Heart right ventricle (tissue), 16 donors: ENCODE measurements around the gene R3HDM2. TPM values are rescaled to one million over a fixed set of nuclear protein-coding genes. Genes with fewer than 3 reads are reported as not detected.

Experiments
- ATAC-seq, 8 donors: fragments of 200-7000 bp; cut with Tn5 transposase; one replicate each; pipeline ENCODE4 v1.9.1; 2020; ENCODE audit warnings: mild to moderate bottlenecking in 8 of 8, moderate library complexity in 8 of 8, moderate number of reproducible peaks in 1 of 8
- DNase-seq, 2 donors: peaks; one replicate each; pipeline ENCODE4 v3.0.0-alpha.2; 2020
- H3K27ac ChIP-seq, 10 donors: fragments of 200-600 bp; sonication (generic) in 2 of 10; one replicate each; pipeline versions ENCODE4 v1.5.0 to v1.8.0; 2020 to 2022; ENCODE audit warnings: mild to moderate bottlenecking in 3 of 10
- H3K27me3 ChIP-seq, 7 donors: fragments of 200-600 bp; one replicate each; pipeline ENCODE4 v1.8.0; 2021 to 2022; ENCODE audit warnings: mild to moderate bottlenecking in 2 of 7
- H3K36me3 ChIP-seq, 9 donors: fragments of 200-600 bp; sonication (generic) in 1 of 9; one replicate each; pipeline versions ENCODE4 v1.5.0 to v1.8.0; 2020 to 2022; ENCODE audit warnings: mild to moderate bottlenecking in 2 of 9
- H3K4me1 ChIP-seq, 9 donors: fragments of 200-600 bp; sonication (generic) in 1 of 9; one replicate each; pipeline versions ENCODE4 v1.5.0 to v1.8.0; 2020 to 2022; ENCODE audit warnings: mild to moderate bottlenecking in 4 of 9
- H3K4me3 ChIP-seq, 10 donors: fragments of 200-600 bp; sonication (generic) in 2 of 10; one replicate each; pipeline versions ENCODE4 v1.5.0 to v1.8.0; 2020 to 2022; ENCODE audit warnings: mild to moderate bottlenecking in 7 of 10, moderate library complexity in 2 of 10
- H3K9me3 ChIP-seq, 11 donors: fragments of 200-600 bp in 10 of 11; sonication (generic) in 2 of 11; one replicate each; pipeline versions ENCODE4 v1.5.0 to v1.8.0; 2013 to 2022; ENCODE audit warnings: mild to moderate bottlenecking in 2 of 11, control low read depth in 1 of 11, moderate library complexity in 1 of 11
- WGBS, 2 donors: extraction: QIAGEN DNeasy Blood & Tissue Kit; methylation state at CpG; one replicate each; pipeline ENCODE4 v1.1.7; 2013; ENCODE audit warnings: inconsistent platforms in 1 of 2; 5-methylcytosine and 5-hydroxymethylcytosine counted together
- intact Hi-C, 10 donors: fragments of 100-400 bp; cut with DNase I; formaldehyde crosslinking; loops; one replicate each; pipeline versions ENCODE4 v1.11.1 to v1.14.2; 2022
- polyA plus RNA-seq, 2 donors: library from polyadenylated mRNA; stranded (reverse); fragments of 200-250 nt; gene quantifications; one replicate each; pipeline ENCODE4 v1.2.3, GENCODE V29; 2013
- total RNA-seq, 10 donors: library from RNA; stranded (reverse); fragmentation: NEBNext Ultra II Directional in 3 of 10; extraction: Animal tissue kit (Norgen Biotek cat#: 25700) in 3 of 10; gene quantifications; one replicate each; pipeline versions ENCODE4 v1.2.1 to v1.2.4, GENCODE V29; 2021 to 2023
- TF ChIP-seq, protein P1 (sequence below), 9 donors: fragments of 200-600 bp; sonication (generic) in 2 of 9; IDR thresholded peaks; one replicate each; pipeline versions ENCODE4 v1.5.0 to v1.8.0; 2021 to 2022; ENCODE audit warnings: antibody characterized with exemption in 9 of 9, mild to moderate bottlenecking in 5 of 9, moderate library complexity in 1 of 9
- donor health status: Arrhythmogenic right ventricular cardiomyopathy.
- donor health status: ischemic (EF 13 %, LVEDD 7.1; RV severe dilation, severe dysfunction).
- donor health status: healthy with polysubstance abuse.
- donor health status: DM: no; HTN: yes; CAD: no.
- donor health status: DM: no; HTN: no; CAD: no.
- donor health status: ischemic (EF 25% LVEDD 6.9; RV normal size, moderate dysfunction).
- donor health status: ischemic (EF 25% LVEDD 5.7; RV mildly dilated, moderate dysfunction).
- donor health status: healthy.
- donor health status: DM: yes; HTN: yes; CAD: no.
- donor health status: Ischemic cardiomyopathy.
- donor health status: ischemic (EF 35%, LVEDD 5.7; RV mildly dilated, moderate dysfunction).
- donor health status: nonischemic (EF 11% LVEDD 7.7; RV severe dilation, severe dysfunction).
- donor health status: DM: yes; HTN: yes; CAD: no.
- donor health status: PGD.
- donor health status: ischemic (EF 29% LVEDD 5.4; RV normal size, mild dysfunction).
- donor health status: nonischemic (EF 23%, LVEDD 6.1; RV moderate dilation, normal function).

The R3HDM2 gene
- total and polyA plus RNA-seq, 12 donors = 15.5 to 107 (median 73.9) TPM

DNA sequence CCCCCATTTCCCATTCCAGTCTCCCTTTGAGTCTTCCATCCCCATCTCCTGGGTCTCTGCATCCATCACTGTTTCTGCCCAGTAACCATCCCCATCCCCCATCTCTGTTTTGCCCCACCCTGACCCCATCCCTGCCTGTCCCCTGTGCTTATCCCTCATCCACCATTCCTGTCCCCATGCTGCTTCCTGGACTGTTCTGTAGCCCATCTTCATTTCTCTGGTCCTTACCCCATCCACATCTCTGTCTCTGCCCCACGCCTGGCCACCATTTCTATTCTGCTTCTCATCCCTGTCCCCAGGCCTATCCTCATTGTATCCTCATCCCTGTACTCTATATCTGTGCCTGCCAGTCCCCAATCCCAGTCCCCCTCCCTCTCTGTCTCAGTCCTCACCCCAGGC, 210.1 kb downstream of the R3HDM2 start:
- no peak for DNase-seq
- 49 to 64% methylated on average over 1 of the region's 1 CpG for WGBS, 2 donors
- no peak for ATAC-seq
- TF ChIP-seq, protein P1, sequence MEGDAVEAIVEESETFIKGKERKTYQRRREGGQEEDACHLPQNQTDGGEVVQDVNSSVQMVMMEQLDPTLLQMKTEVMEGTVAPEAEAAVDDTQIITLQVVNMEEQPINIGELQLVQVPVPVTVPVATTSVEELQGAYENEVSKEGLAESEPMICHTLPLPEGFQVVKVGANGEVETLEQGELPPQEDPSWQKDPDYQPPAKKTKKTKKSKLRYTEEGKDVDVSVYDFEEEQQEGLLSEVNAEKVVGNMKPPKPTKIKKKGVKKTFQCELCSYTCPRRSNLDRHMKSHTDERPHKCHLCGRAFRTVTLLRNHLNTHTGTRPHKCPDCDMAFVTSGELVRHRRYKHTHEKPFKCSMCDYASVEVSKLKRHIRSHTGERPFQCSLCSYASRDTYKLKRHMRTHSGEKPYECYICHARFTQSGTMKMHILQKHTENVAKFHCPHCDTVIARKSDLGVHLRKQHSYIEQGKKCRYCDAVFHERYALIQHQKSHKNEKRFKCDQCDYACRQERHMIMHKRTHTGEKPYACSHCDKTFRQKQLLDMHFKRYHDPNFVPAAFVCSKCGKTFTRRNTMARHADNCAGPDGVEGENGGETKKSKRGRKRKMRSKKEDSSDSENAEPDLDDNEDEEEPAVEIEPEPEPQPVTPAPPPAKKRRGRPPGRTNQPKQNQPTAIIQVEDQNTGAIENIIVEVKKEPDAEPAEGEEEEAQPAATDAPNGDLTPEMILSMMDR (IDR thresholded peaks at IDR 0.05) = no peak
- Histone ChIP-seq H3K9me3 (no peaks in the 10 kb centered on the region), H3K36me3 (no peaks in the 10 kb centered on the region), H3K4me3 (no peak overlapping the region), H3K4me1 (peaks cover 4 to 39% (median 24%) of the 10 kb centered on the region in 9 donors), H3K27ac (no peak overlapping the region), H3K27me3 (peaks cover 22 to 99% (median 98%) of the 10 kb centered on the region in 7 donors)
- intact Hi-C loops = no loop called here

DNA sequence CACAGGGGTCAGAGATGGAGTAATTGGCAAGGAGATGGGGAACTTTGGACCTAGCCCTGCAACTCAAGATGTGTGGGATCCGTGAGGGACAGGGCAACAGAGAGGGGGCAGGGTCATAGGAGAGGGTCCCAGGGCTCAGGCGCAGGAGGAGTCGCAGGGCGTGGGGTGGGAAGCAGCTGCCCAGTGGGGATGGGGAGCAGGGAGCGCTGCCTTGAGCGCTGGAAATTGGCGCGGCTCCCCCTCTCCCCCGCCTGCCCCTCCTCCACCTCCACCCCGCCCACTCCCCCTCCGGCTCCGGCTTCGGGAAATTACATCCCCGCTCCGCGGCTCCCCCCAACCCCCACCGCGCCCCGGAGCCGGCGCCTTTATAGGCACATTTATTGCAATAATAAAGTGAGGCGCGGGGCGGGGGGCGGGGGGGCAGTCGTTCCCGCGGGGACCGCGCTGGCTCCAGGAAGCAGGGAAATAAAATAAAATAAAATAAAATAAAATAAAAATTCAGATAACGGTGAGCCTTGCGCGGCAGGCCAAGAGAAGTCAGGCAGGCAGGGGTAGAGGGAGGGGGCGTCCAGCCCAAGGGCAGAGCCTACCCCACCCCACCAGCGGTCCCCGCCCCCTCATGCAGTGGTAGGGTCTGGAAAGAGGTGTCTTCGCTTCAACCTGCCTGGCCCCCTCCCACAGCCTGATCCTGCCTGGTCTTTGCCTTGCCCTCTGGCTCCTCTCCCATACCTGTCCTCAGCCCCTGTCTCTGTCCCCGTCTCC, 210.7 kb downstream of the R3HDM2 start:
- Histone ChIP-seq H3K4me3 (no peak overlapping the region), H3K9me3 (no peaks in the 10 kb centered on the region), H3K27ac (no peak overlapping the region), H3K27me3 (peaks cover 17 to 99% (median 98%) of the 10 kb centered on the region in 7 donors), H3K4me1 (peaks cover 4 to 40% (median 24%) of the 10 kb centered on the region in 9 donors), H3K36me3 (no peaks in the 10 kb centered on the region)
- DNase-seq (no peak), ATAC-seq (no peak)
- intact Hi-C loops = loop anchor here in 1 of 10 donors (10.0 kb wide), 1 partner anchor 245 kb away; no protein-coding TSS in a partner anchor
- 12 to 15% methylated on average over 33 to 38 of the region's 38 CpGs for WGBS, 2 donors
- TF ChIP-seq, protein P1 (IDR thresholded peaks at IDR 0.05) = no peak

DNA sequence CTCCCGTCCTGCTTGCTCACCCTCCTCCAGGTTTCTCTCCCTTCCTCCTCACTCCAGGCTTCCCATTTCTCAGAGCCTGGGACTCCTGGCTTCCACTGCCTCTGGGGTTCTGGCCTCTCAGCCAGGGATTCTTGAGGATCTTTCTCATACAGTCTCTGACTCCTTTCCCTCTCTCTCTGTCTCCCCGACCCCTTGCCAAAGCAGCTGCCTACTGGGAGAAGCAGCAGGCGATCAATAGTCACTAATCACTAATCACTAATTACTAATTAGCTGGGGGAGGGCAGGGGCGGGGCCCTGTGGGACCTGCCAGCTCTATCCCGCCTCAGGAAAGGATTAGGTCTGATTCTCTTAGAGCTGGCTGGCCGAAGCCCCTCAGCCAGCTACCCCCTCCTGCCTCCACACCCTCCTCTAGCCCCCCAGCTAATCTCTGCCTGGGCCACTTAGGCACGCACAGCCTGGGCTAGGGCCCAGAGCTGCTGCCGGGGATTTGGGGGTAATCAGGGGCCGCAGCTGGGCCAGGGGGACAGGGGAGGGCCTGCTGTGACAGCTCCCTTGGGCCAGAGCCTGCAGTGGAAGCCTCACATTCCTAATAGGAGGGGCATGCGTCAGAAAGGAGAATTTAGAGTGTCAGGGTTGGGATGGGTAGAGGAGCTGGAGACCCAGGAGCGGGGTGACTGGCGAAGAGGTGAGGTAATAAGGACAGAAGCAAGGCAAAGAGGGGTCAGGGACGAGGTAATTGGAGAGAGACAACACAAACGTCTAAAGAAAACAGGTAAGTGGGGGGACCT, 211.4 kb downstream of the R3HDM2 start:
- H3K36me3 ChIP-seq = no peaks in the 10 kb centered on the region
- H3K27ac ChIP-seq = no peak overlapping the region
- 64 to 67% methylated on average over 14 of the region's 14 CpGs for WGBS, 2 donors
- ATAC-seq = no peak
- TF ChIP-seq, protein P1 (IDR thresholded peaks at IDR 0.05) = no peak
- no peaks in the 10 kb centered on the region for H3K9me3 ChIP-seq
- peaks cover 9 to 99% (median 93%) of the 10 kb centered on the region in 7 donors for H3K27me3 ChIP-seq
- peaks cover 4 to 42% (median 28%) of the 10 kb centered on the region in 9 donors for H3K4me1 ChIP-seq
- intact Hi-C loops = loop anchor here in 1 of 10 donors (10.0 kb wide), 1 partner anchor 245 kb away; no protein-coding TSS in a partner anchor
- H3K4me3 ChIP-seq = no peak overlapping the region
- DNase-seq = no peak
